Gastrocnemius medialis (tissue), 4 donors: ENCODE measurements around the gene CREG1.

Experiments used
- POLR2A ChIP-seq, 2 donors: fragments of 450-650 bp; IDR thresholded peaks; one replicate each; pipeline ENCODE4 v1.6.1; 2017; ENCODE audit warnings: antibody characterized with exemption in 2 of 2, mild to moderate bottlenecking in 2 of 2, moderate library complexity in 2 of 2
- TF ChIP-seq, protein P1 (sequence below), 5 experiments: fragments of 450-650 bp in 3 of 5; fragments of 200-600 bp in 2 of 5; sonication (generic) in 2 of 5; IDR thresholded peaks in 4 of 5; conservative IDR thresholded peaks in 1 of 5; 1 replicate in 4 of 5; 2 replicates in 1 of 5; pipeline ENCODE4 v1.5.1; 2016 to 2019; ENCODE audit warnings: antibody characterized with exemption in 5 of 5, mild to moderate bottlenecking in 3 of 5, moderate library complexity in 3 of 5

DNA sequence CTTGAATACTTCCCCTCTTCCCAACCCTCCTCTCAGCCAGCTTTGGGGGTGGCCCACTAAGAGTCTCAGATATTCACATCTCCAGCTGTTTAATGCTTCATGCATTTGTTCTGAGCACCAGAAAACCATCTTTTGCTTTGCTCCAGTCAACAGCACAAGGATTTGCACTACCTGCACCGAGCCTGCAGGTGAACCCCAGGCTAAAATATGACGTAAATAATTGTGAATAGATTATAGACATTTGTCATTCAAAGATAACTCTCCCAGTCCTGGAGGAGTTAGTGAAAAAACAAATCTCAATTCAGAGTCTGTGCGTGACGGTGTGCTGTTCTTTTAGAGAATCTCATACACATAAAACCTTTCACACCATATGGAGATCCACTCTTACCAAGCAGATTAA lies 42.7 kb downstream of the CREG1 start:
- TF ChIP-seq, protein P1, sequence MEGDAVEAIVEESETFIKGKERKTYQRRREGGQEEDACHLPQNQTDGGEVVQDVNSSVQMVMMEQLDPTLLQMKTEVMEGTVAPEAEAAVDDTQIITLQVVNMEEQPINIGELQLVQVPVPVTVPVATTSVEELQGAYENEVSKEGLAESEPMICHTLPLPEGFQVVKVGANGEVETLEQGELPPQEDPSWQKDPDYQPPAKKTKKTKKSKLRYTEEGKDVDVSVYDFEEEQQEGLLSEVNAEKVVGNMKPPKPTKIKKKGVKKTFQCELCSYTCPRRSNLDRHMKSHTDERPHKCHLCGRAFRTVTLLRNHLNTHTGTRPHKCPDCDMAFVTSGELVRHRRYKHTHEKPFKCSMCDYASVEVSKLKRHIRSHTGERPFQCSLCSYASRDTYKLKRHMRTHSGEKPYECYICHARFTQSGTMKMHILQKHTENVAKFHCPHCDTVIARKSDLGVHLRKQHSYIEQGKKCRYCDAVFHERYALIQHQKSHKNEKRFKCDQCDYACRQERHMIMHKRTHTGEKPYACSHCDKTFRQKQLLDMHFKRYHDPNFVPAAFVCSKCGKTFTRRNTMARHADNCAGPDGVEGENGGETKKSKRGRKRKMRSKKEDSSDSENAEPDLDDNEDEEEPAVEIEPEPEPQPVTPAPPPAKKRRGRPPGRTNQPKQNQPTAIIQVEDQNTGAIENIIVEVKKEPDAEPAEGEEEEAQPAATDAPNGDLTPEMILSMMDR (IDR thresholded peaks at IDR 0.05 in 4 of 5, conservative IDR thresholded peaks at IDR 0.05 in 1 of 5), result no peak
- no peak for TF ChIP-seq POLR2A (IDR thresholded peaks at IDR 0.05)
